WTC11 (cell line): ENCODE measurements around the gene LPCAT1.

ENCODE experiments used
- ATF1 ChIP-seq: sonication (generic); formaldehyde crosslinking; IDR thresholded peaks from 2 replicates; pipeline ENCODE4 v1.8.1; 2023; ENCODE audit warnings: mild to moderate bottlenecking, moderate library complexity, missing genetic modification reagents
- ATF3 ChIP-seq: sonication (generic); formaldehyde crosslinking; conservative IDR thresholded peaks from 2 replicates; pipeline ENCODE4 v1.8.1; 2022; ENCODE audit warnings: mild to moderate bottlenecking, missing genetic modification reagents
- CREM ChIP-seq: sonication (generic); formaldehyde crosslinking; IDR thresholded peaks from 2 replicates; pipeline ENCODE4 v1.8.1; 2022; ENCODE audit warnings: mild to moderate bottlenecking, missing genetic modification reagents, moderate library complexity
- CTCF ChIP-seq: fragments of 200-600 bp; IDR thresholded peaks from 2 replicates; pipeline ENCODE4 v1.8.0; 2022; ENCODE audit warnings: antibody characterized with exemption
- E2F5 ChIP-seq: sonication (generic); formaldehyde crosslinking; IDR thresholded peaks from 2 replicates; pipeline ENCODE4 v1.8.1; 2022; ENCODE audit warnings: mild to moderate bottlenecking, moderate library complexity, missing genetic modification reagents
- ELF4 ChIP-seq: sonication (generic); formaldehyde crosslinking; IDR thresholded peaks from 2 replicates; pipeline ENCODE4 v1.8.1; 2022; ENCODE audit warnings: low read depth, mild to moderate bottlenecking, moderate library complexity, missing genetic modification reagents
- FOXP1 ChIP-seq: sonication (generic); formaldehyde crosslinking; IDR thresholded peaks from 2 replicates; pipeline ENCODE4 v1.8.0; 2022; ENCODE audit warnings: missing genetic modification reagents, mild to moderate bottlenecking, moderate library complexity, borderline replicate concordance
- JAZF1 ChIP-seq: fragments of 250-450 bp; sonication (Bioruptor Pico); IDR thresholded peaks from 2 replicates; pipeline ENCODE4 v1.9.0; 2021; ENCODE audit warnings: moderate library complexity, mild to moderate bottlenecking, inconsistent platforms
- PREB ChIP-seq: sonication (generic); formaldehyde crosslinking; IDR thresholded peaks from 2 replicates; pipeline ENCODE4 v1.8.1; 2022; ENCODE audit warnings: mild to moderate bottlenecking, missing genetic modification reagents, moderate library complexity, borderline replicate concordance
- SP1 ChIP-seq: sonication (generic); formaldehyde crosslinking; conservative IDR thresholded peaks from 2 replicates; pipeline ENCODE4 v1.8.1; 2022; ENCODE audit warnings: missing genetic modification reagents
- TCF7 ChIP-seq: sonication (generic); formaldehyde crosslinking; IDR thresholded peaks from 2 replicates; pipeline ENCODE4 v1.8.0; 2022; ENCODE audit warnings: mild to moderate bottlenecking, low read depth, missing genetic modification reagents, moderate library complexity
- ZNF263 ChIP-seq: sonication (generic); formaldehyde crosslinking; IDR thresholded peaks from 2 replicates; pipeline ENCODE4 v1.8.1; 2022; ENCODE audit warnings: low read depth, mild to moderate bottlenecking, moderate library complexity, missing genetic modification reagents

- TF ChIP-seq CTCF (no peak), CREM (CRISPR knock-in tag) (no peak), ATF3 (CRISPR knock-in tag) (no peak), E2F5 (CRISPR knock-in tag) (no peak), ELF4 (CRISPR knock-in tag) (no peak), PREB (CRISPR knock-in tag) (no peak), FOXP1 (CRISPR knock-in tag) (no peak), SP1 (CRISPR knock-in tag) (no peak), ZNF263 (CRISPR knock-in tag) (no peak), ATF1 (CRISPR knock-in tag) (no peak), TCF7 (CRISPR knock-in tag) (no peak), JAZF1 (no peak)
Measured at GRCh38 chr5:1417586-1418225, 106.1 kb downstream of the LPCAT1 start.
